AG09309 (cell line): ENCODE data around the gene ZNF74.
A peak's percentile ranks its signal among the peaks of the same experiment; 100 is the strongest.

Experiments used
- DNase-seq: peaks from one replicate; pipeline ENCODE4 v3.0.0-alpha.2; 2010; ENCODE audit warnings: low read depth
- H3K4me3 ChIP-seq: 2 replicates; pipeline ENCODE4 v1.5.1; 2011; ENCODE audit warnings: mild to moderate bottlenecking, low read depth, low read length, moderate library complexity; ENCODE audit not compliant: control insufficient read depth
- TF ChIP-seq, protein P1 (sequence below): IDR thresholded peaks from 2 replicates; pipeline ENCODE4 v1.5.1; 2011; ENCODE audit warnings: mild to moderate bottlenecking, low read depth, low read length, inconsistent platforms; ENCODE audit not compliant: insufficient read depth, control insufficient read depth; ENCODE audit errors: missing control alignments

The ZNF74 gene

DNA sequence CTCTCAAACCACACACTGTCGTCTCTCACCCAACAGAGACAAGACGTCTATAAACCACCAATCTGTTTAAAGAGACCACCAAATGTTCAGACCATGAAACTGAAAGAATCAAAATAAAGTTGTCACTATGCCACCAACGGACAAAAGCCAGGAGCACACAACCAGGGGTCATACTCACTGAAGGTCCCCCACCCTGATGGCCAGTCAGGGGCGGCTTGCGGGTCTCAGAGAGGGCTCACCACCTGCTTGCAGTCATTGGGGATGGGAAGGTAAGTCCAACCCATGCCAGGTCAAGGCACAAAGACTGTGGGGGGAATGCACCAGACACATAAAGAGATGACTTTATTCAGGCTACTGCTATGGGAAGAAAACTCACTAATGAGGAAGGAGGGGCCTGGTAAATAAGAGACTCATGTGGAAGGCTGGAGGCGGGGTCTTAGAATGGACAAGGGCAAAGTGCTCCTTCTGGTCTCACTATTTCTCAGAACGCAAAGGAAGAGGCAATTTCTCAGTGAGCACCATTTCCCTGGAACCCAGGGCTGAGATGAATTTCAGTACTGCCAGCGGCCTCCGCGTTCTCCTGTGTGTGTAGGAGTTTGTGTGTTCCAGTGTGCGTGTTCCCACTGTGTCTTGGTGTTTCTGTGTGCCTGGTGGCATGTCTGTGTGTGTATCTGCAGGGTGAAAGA lies 26.3 kb downstream of the ZNF74 start:
- no peak for DNase-seq
- no peak overlapping the region for H3K4me3 ChIP-seq
- TF ChIP-seq, protein P1, sequence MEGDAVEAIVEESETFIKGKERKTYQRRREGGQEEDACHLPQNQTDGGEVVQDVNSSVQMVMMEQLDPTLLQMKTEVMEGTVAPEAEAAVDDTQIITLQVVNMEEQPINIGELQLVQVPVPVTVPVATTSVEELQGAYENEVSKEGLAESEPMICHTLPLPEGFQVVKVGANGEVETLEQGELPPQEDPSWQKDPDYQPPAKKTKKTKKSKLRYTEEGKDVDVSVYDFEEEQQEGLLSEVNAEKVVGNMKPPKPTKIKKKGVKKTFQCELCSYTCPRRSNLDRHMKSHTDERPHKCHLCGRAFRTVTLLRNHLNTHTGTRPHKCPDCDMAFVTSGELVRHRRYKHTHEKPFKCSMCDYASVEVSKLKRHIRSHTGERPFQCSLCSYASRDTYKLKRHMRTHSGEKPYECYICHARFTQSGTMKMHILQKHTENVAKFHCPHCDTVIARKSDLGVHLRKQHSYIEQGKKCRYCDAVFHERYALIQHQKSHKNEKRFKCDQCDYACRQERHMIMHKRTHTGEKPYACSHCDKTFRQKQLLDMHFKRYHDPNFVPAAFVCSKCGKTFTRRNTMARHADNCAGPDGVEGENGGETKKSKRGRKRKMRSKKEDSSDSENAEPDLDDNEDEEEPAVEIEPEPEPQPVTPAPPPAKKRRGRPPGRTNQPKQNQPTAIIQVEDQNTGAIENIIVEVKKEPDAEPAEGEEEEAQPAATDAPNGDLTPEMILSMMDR, result no peak

DNA sequence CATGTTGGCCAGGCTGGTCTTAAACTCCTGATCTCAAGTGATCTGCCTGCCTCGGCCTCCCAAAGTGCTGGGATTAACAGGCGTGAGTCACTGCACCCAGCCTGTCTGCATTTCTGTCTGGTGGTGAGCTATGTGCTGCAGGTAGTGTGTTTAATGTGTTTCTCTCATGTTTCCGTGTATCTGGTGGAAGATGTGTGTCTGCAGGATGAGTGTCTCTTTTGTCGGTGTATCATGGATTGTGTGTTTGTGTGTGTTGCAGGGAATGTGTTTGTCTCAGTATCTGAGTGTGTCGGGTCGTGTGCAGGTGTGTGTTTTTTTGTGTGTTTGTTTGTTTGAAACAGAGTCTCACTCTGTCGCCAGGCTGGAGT lies 27.5 kb downstream of the ZNF74 start:
- no peak overlapping the region for H3K4me3 ChIP-seq
- TF ChIP-seq, protein P1, result no peak
- no peak for DNase-seq

DNA sequence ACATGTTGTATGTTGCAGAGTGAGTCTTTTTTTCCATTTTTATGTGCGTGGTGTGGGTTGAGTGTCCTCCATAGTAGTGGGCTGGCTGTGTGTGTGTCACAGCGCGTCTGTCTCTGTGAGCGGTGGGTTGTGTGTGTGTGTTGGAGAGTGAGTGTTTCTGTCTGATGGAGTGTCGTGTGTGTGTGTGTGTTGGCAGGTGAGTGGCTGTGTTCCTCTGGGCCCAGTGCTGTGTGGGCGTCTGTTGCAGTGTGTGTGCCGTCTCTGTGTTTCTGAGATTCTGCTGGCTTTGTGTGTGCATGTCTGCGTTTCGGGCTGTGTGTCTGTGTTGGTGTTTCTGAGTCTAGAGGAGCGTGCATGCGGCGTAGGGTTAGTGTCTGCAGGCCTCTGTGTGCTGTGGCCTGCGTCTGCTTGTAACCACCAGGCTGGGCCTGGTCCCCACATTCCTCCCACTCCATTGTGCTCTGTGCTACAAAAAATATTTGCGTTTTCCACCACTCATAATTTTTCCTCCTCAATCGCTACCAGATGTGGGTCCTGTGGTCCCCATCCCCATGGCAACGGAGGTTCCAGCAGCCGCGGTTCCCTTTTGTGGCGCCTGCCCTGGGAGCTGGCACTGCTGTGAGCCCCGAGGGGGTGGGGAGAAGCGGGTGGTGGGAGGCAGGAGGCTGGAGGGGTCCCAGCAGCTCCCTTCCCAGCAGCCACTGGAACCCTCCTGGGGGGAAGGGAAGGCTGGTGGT lies 28.5 kb downstream of the ZNF74 start:
- H3K4me3 ChIP-seq, result no peak overlapping the region
- TF ChIP-seq, protein P1, result no peak
- peak; percentile 61 for DNase-seq

DNA sequence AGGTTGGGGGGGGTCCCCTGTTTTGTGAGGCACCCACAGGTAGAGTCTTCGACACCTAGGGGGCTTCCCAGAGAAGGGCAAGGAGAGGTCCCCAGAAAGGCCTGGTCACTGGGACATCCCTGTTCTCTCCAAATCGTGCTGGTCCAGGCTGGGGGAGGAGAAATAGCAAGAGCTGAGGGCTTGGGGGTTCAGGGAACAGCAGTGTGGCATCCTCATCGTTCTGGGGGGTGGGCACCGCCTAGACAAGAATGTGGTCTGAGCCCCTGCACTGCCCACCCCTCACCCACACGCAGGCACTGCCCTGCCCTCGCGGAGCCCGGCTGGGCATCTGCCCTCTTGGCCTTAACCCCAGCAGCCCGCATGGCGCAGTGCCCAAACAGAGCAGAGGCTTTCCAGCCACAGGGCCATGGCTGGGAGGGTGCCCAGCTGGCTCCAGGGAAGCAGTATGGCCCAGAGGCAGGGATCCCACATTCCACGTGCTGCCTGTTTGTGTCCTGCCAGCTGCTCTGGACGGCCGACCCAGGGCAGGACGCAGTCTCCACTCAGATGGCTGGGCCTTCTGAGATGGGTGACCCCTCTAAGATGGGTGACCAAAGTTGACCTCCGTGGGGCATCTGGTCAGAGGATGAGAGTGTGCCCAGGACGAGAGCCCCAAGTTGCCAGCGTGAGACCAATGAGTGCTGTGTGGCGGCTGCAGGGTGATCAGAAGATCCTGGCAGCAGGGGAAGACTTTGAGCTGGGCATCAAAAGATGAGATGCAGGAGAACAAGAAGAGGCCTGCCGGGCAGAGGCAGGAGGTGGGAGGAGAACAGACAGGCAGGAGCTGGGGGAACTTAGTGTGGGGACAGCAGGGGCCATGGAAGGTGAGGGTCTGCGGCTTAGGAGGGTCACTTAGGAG lies 29.3 kb downstream of the ZNF74 start:
- TF ChIP-seq, protein P1, result no peak
- no peak for DNase-seq

GRCh38 chr22:20423906-20424551 lies 30.1 kb downstream of the ZNF74 start:
- DNase-seq, result no peak
- H3K4me3 ChIP-seq, result no peak overlapping the region
- TF ChIP-seq, protein P1, result no peak

More for the DNA sequence above, 29.3 kb downstream of the ZNF74 start:
- H3K4me3 ChIP-seq, result no peak overlapping the region

DNA sequence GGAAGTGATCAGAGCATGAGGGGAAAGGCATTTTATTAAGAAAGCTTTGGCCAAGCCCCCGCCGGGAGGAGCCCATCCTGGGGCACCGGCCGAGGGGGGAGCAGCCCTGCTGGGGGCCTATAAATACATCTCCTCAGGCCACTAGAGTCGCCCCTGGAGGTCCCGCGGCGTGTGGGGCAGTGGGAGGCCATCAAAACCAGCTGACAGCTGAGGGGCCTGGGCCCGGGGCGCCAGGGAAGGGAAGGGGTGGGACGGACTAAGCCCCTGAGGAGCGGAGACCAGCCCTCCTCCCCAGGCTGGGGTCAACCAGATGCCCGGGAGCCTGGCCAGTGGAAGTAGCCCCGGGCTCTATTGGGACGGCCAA lies 30.6 kb downstream of the ZNF74 start:
- no peak overlapping the region for H3K4me3 ChIP-seq
- TF ChIP-seq, protein P1, result no peak
- no peak for DNase-seq
